ENCODE data around the gene SOS2.

The SOS2 gene

DNA sequence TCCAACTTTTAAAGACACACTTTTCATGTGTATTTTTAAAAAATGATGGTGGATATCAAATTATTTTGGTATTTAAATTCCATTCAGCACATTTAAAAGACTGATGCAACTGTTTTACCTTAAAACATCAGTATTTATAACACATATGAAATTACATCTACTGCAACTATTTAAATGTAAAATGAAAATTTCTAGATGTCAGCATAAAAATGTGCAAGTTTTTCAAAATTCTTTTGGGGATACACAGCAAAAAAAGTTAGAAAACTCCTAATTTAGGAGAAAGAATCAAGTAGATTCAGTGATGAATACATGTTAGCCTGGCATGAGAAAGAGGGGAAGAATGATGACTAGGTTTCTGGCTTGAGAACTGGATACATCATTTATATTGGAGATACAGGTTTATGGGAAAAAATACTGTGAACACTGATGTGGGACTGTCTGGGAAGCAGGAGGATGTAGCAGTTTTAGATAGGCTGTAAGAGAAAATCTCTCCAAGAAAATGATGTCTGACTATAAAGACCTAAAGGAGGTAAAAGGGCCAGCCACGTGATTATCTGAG lies 9.2 kb downstream of the SOS2 start:
- no peak overlapping the region for H3K4me3 ChIP-seq (ENCODE audit: low read depth, low read length)
- TF ChIP-seq CTCF (IDR thresholded peaks at IDR 0.05; ENCODE audit: low read depth, low read length): no peak
- in situ Hi-C loops (cut with HindIII; ENCODE audit: low sequenced_read_pairs): no loop called here
- DNase-seq (ENCODE audit: low read depth, low spot score): no peak

- no peak for TF ChIP-seq CTCF (IDR thresholded peaks at IDR 0.05; ENCODE audit: low read depth, low read length)
- no peak for DNase-seq (ENCODE audit: low read depth, low spot score)
- no peak overlapping the region for H3K4me3 ChIP-seq (ENCODE audit: low read depth, low read length)
- in situ Hi-C loops (cut with HindIII; ENCODE audit: low sequenced_read_pairs): no loop called here
These were observed 12.9 kb downstream of the SOS2 start for GRCh38 chr14:50218501-50218900.

DNA sequence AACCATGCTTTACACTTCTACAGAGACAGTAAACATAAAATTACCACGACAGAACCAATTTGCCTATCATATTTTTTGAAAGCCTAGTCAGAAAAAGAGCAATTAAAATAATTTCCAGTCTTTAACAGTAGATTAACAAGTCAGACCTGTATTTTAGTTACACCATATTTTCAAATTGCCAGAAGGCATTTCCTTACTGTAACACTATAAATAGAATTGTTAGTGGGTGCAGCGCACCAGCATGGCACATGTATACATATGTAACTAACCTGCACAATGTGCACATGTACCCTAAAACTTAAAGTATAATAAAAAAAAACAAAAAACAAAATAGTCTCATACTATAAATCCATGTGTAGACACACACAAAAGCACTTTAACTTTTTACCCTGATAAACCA lies 16.0 kb downstream of the SOS2 start:
- DNase-seq (ENCODE audit: low read depth, low spot score): no peak
- in situ Hi-C loops (cut with HindIII; ENCODE audit: low sequenced_read_pairs): no loop called here
- TF ChIP-seq CTCF (IDR thresholded peaks at IDR 0.05; ENCODE audit: low read depth, low read length): no peak
- no peak overlapping the region for H3K4me3 ChIP-seq (ENCODE audit: low read depth, low read length)

DNA sequence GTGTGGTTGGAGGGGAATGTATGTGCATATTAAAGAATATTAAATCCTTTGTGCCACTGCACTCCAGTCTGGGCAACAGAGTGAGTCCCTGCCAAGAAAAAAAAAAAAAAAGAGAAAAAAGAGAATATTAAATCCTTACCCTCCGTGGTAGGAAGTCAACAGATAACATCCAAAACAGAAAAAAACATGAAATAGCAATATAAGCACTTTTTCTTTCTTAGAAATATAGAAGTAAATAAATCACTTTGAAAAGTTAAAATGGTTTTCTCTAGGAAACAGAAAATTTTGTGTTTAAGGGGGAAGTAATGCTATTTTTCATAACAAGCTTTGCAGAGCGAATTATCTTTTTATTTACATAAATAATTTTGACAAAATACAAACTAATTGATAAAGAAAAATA lies 17.6 kb downstream of the SOS2 start:
- no peak for DNase-seq (ENCODE audit: low read depth, low spot score)
- in situ Hi-C loops (cut with HindIII; ENCODE audit: low sequenced_read_pairs): no loop called here
- no peak for TF ChIP-seq CTCF (IDR thresholded peaks at IDR 0.05; ENCODE audit: low read depth, low read length)
- H3K4me3 ChIP-seq (ENCODE audit: low read depth, low read length): no peak overlapping the region

- no peak for TF ChIP-seq CTCF (IDR thresholded peaks at IDR 0.05; ENCODE audit: low read depth, low read length)
- no peak for DNase-seq (ENCODE audit: low read depth, low spot score)
- H3K4me3 ChIP-seq (ENCODE audit: low read depth, low read length): no peak overlapping the region
- in situ Hi-C loops (cut with HindIII; ENCODE audit: low sequenced_read_pairs): no loop called here
These were observed 18.7 kb downstream of the SOS2 start for GRCh38 chr14:50212726-50213125.

DNA sequence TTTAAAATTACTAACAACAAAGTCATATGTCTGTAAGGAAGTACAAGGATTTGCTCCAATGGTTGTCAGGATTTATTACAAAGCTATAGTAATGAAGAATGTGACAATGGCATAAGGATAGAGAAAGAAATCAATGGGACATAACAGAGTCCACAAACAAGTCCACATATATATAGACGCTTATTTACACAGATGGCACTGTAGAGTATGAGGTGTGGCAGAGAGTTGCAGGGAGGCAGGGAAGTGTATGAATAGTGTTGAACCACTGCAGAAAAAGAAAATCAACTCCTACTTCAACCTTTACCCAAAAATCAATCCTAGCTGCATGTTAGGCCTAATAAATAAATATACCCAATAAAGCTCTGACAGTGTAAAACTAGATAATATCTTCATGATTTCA lies 21.3 kb downstream of the SOS2 start:
- no peak overlapping the region for H3K4me3 ChIP-seq (ENCODE audit: low read depth, low read length)
- in situ Hi-C loops (cut with HindIII; ENCODE audit: low sequenced_read_pairs): no loop called here

More for the DNA sequence above, 21.3 kb downstream of the SOS2 start:
- TF ChIP-seq CTCF (IDR thresholded peaks at IDR 0.05; ENCODE audit: low read depth, low read length): no peak
- DNase-seq (ENCODE audit: low read depth, low spot score): no peak
